GM18520 (cell line): ENCODE data around the gene RPS6KA2.
"Not testable (repeated sequence)": the region's sequence is repeated elsewhere in the genome, so short reads cannot be mapped to it uniquely, and the experiment has no call there.

Experiments used
- ATAC-seq: cut with Tn5 transposase; IDR thresholded peaks from one replicate; pipeline ENCODE4 v1.9.1; 2021; ENCODE audit not compliant: unreplicated experiment

The RPS6KA2 gene

DNA sequence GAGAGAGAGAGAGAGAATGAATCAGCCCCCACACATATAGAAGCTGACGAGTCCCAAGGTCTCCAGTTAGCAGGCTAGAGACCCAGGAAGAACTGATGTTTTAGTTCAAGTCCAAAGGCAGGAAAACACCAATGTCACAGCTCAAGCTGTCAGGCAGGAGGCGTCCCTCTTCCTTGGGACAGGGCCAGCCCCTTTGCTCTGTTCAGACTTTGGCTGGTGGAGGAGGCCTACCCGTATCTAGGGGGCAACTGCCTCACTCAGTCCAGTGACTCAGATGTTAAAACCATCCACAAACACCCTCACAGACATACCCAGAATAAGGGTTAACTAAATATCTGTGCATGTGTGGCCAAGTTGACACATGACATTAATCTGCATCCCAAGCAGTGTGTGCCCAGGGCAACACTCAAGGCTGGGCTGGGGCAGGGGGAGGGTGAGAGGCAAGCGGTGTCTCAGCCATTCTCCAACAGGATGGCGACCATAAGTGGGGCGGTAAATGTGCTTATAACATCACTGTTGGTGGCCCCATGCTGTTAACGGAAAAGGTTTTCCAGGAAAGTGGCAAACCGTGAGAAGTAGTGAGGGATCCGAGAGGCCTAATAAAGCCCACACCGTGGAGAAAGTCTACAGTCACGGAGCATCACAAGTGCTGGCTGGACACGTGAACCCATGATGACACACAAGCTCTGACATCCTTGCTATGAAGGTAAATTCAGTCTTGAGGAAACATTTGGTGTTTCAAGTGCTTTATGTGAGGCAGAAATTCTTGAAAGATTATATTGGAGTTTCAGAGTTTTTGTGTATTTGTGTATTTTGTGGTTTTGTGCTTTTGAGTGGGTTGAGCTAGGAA lies 68.7 kb downstream of the RPS6KA2 start:
- ATAC-seq, result no peak

DNA sequence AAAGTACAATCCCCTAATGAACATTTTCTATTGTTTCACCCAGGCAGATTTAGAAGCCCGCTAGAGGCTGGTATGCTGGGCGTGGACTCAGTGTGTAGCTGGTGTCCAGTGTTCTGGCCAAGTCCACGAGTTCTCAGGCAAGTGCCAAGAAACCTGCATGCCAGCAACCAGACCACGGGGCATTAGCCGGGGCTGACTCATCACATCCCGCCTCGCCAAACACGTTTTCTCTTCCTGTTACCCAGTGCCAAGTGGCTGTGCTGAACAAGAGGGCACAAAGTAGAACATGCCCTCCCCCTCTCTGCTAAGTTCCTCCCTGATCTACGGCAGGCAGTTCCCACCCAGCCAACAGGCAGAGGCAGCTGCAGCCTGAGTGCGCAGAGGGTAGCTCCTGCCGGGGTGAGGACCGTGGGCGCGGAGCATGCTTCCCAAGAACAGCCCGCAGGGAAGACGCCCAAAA lies 70.2 kb downstream of the RPS6KA2 start:
- ATAC-seq, result no peak

DNA sequence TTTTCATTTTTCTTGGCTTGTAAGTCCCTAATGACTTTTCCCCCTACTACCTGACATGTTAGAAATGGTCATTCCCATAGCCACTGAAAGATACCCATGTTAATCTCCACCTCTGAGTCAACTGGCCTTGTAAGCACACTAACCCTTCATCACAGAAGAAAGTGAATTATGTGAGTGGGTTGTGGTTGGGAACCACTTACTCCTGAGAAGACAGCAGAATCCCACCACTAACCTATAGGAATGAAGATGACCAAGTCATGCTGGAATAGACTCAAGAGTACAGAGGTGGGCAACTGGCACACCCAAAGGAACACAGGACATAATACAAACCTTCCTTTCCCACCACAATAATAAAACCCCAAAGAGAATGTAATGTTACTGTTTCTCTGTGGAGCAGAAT lies 70.7 kb downstream of the RPS6KA2 start:
- ATAC-seq, result no peak

DNA sequence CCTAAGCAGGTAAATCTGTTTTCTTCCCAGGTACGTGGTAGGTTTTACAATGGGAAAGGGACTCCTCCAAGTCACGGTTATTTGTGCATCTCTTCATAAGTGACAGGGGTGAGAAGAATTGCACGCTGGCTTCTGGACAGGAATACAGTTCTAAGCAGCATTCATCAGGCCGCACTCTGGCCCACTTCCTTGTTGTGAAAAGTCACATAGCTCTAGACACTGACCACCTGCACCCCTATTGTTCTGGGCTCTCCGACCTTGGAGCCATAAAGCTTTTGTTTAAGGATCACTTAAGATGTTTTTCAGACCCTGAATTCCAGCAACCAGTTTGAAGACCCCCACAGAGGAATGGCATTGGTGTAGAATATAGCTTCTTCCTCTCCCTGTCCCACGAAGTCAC lies 72.0 kb downstream of the RPS6KA2 start:
- no peak for ATAC-seq

DNA sequence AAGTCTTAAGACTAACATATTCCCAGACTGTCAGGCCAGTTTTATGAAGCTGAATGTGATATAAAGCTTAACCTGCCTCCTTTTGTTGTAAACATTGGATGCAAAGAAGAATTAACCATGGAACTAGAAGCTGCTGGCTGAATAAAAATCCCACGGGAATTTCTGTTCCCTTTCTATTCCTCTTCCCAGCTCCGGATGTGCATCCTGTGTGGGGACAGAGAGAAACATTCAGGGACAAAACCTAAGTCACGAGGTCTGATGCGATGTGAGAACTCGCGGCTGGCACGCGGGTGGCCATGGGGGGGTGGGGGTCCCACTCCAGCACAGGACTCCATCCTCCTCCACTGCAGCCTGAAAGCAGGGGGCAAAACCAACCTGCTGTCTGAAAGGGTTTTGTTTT lies 72.7 kb downstream of the RPS6KA2 start:
- ATAC-seq, result no peak

DNA sequence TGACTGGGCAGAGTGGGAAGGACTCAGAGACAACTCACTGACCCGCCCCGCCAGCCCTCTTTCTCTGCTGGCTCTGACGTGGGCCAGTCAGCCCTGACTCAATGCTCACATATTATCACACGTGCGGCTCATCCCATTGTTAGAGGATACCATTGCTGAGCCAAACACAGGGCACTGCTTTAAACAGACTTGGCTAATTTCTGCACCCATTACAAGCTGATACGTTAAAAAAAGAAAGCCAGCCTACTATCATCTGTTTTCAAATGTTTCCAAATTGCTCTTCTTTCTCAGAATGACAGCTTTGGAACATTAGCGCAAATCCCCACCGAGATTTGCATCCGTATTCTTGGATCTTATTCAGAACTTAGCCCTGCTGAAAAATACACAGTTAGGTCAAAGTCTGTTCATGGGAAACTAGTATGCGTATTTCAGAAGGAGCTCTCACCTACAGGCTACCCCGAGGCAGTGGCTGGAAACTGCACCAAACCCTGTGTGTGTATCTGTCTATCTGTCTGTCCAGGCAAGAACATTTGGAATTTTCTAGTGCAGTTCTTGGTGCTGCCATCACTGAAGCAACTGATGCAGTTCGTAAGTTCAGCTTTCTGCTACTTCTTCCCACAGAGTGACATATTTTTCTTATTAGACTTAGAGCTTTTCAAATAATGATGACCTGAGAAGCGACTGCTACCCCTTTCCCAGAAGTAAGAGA lies 73.3 kb downstream of the RPS6KA2 start:
- ATAC-seq, result no peak

DNA sequence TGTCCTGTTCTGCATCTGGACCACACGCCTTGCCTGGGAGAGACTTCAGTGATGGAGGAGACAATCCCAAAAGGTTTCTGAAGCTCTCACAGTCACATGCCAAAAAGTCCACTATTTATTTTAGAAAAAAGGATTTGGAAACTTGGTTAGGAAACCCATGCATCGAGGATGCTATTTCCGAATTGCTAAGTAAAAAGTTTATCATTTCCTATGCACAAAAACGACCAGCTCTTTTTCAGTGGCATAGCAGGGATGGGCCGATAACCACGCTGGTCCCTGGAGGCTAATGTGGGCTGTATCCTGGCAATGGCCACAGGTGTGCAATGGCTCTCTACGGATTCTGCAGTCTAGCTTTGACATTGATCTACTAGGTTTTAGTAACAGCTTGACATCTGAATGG lies 74.5 kb downstream of the RPS6KA2 start:
- no peak for ATAC-seq

DNA sequence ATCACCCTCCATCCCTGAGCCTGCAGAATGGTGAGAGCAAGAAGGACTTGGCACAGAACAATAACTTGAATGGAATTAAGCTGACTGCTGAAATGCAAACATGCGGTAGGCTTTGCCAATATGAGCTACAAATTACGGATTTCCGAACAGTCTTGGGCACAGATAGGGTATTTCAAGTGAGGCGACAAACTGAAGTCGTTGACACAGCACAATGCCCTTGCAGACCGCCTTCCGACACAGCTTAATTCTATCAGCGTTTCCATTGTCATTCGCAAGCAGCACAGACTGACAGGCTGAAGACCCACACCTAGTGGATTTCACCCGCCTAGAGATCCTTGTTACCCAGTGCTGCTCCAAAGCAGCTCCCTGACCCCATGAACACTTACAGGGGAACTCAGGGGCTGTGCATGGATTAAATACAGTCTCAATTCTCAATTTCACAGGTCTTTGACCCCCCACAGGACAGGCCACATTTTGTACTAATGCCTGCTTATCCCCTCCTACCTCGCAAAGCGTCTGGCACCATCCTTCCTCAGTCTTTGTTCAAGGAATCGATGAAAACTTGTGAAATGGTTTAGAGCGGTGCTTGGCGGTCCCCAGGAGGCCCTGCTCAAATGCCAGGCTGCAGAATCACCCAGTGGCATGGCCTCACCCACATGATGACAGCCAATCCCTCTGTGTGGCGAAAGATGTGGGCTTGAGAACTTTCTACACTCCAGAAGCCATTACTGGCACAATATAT lies 75.1 kb downstream of the RPS6KA2 start:
- no peak for ATAC-seq

DNA sequence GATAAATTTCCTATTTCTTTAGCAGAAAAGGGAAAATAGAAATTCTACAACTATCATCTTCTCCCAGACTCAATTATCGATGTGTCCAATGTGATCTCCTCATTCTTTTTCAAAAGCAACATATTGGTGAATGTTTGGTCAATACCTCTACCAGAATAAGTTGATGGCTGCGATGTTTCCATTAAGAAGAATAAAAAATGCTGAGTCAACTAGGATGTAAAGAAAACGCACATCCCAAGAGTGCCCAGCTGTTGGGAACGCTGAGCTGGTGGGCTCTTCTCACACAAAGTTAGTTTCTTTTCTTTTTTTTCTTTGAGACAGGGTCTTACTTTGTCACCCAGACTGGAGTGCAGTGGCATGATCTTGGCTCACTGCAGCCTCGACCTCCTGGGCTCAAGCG lies 80.4 kb downstream of the RPS6KA2 start:
- no peak for ATAC-seq

DNA sequence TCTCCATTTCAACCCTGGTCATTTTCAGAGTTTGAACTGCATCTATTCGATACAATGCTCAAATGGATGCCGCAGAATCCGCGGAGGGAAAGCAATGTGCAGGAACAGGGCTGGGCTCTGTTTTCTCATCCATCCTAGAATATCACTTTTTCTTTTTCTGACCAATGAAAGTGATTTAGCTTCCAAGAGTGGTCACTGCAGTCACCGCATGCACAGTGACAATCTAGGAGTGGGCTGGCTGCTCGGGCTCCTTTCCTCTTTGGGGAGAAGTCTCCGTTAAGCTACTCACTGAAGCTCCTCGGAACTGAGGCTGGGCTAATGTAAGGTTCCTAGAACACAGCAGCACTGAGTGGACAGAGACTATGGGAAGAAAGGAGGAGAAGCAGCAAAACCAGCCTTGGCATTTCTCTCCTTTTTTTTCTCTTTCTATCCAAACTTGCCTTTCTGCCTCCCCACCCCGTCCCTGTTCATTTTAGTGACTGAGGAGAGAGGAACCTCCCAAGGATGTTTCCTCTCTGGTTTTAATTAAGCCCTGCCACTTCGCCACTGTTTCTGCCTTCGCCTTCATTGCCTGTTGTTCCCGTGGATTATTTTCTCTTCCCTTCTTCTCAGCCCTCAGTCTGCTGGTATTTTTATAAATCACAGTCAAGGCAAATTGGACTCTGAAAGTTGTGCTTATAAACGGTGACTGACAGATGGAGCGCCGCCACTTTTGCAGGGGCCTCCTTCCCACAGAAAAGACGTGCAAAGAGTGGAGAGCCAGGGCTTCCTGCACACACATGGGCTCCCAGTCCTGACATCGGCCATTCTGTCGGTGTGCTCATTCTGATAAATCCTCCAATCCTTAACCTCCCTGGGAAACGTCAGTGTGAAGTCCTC lies 81.7 kb downstream of the RPS6KA2 start:
- ATAC-seq, result no peak

DNA sequence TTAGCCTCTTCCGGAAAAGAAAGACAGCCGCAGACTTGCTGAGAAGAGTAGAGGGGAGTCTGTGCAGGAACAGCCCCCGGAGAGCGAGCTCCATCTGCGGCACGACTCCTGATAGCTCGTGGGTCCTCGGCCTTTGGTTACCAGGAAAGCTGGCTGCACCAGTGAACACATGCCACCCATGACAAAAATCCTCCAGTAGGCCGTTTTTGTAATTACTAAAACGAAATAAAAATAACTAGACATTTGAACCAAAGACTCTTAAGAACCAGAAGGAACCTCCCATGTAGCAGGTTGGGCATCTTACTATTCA lies 82.8 kb downstream of the RPS6KA2 start:
- no peak for ATAC-seq

DNA sequence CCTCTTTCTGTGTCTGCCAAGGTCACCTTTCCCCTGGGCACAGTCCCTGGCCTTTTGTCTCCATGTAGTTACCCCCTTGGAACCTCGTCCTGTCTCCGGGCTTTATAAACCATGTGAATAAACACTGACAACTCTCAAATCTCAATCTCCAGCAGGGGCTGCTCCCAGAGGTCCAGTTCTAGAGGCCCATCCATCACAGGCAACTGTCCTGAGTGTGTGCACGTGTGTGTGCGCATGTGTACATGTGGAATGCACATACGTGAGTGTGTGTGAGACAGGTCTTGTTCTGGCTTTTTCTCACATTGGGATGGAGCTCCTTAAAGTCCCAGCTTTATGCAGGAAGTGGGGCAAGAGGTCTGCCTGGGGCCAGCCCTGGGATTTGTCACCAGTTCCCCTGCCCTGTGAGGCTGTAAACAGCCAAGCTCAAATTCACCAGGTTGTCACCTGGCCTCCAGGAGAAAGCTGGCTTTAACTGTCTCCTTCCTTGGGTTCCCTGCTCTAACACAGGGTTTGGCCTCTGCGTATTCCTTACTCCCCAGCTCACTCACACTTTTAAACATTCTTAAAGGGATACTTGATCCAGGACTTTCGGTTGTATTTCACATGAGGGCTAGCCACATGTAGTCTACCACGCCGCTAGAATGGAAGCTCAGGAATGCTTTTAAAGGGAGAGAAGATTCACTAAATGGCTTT lies 83.3 kb downstream of the RPS6KA2 start:
- ATAC-seq, result no peak

DNA sequence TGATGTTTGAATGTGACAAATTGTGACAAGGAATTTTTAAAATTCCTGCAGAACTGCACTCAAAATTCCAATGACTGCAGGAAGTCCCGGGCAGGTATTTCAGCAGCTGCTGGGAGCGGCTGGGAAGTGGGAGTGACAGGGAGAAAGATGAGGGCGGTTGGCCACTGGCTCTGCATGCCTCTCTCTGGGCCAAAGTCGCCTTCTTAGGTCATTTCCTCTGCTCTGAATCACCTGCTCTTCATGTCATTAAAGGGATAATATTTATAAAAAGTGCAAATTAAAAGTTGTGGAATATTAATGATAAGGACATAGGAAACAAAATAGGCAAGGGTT lies 84.5 kb downstream of the RPS6KA2 start:
- ATAC-seq, result no peak

DNA sequence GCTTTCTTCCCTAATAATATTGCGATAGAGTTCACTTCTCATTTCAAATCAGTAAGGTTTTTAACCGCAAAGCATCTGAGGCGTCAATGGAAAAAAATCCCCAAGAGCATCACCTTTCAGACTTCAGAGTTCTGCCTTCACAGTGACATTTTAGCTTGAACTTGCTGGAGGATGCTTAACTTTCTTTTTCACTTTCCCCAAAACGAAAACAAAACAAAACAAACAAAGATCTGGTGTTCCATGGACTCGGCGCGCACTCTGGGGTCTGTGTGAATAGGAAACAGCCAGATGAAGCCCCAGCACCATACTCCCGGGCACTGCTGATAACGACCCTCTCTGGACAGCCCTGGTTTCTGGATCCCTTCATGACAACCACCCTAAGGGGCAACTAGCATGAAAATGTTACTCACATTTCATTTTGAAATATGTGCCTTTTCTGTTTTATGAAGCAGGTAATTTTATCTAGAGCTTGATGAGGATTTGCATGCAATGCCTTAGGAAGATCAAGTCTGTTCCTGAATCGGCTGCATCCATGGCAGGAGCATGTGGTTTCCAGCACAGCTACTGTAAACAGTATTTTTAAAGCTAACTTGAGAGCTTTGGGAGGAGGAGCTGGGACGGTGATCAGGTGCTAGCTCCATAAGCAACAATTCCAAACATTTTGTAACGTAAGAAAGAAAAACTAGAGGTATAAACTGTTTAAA lies 85.0 kb downstream of the RPS6KA2 start:
- no peak for ATAC-seq

DNA sequence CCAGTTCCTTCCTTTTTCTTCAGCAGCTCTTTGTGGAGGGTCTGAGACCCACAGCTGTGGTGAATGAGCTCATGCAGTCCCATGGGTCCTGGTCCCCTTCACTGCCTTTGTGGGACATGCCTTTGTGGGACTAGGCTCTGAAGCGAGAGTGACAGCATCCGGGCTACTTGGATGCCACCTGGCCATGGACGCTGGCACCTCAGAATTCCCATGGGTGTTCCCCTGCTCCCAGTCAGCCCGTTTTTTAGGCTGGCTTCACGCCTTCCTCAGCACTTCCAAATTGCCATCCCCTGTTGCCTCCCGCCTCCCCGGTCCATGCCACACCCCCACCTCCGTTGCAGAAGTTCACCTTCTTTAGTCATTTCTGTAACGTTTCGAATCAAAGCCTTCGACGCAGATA lies 85.7 kb downstream of the RPS6KA2 start:
- ATAC-seq, result peak; percentile 10

DNA sequence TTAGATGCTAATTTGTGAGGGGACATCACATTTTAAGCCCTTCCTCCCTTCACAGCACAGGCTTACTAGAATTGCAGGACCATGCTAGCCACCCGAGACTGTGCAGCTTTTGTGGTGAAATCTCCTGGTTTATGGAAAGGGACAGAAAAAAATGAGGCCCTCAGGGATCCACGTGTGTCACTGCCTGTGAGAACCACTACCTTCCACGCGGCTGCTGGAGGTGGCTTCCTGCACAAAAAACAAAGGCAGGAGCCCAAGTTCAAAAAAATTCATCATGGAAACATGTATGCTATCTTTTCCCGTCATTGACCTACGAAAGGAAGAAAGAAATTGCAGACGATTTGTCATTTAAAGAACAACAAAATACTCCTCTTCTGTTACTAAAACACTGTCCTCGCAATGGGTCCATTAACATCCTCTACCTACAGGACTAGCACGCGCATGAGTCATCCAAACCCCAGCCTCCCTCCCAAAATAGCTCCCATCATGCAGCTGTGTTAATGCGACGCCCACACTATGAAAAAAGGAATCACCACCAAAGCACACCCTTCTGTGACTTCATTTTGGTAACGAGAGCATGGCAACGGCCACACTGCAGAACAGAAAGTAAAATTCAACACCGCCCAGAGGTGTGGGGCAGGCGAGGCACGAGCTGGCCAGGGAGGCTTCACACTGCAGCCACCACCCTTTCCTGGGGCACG lies 86.3 kb downstream of the RPS6KA2 start:
- ATAC-seq, result peak; percentile 90

DNA sequence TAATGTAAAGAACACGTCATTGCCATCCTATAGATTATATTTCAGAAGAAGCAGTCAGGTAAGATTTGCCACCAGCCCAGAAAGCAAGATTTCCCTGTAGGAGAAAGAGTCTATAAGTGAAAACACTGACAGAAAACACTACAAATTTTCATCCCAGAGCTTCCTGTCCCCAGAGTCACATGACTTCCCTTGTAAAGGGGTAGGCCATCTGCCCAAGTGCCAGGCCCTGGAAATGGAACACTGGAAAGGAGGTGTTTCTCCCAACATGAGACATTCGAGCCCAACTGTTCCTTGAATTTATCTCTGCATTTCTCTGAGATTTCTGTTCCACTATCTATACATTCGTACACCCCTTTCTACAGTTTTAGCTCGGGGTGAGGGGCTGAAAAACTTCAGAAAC lies 87.5 kb downstream of the RPS6KA2 start:
- ATAC-seq, result no peak

DNA sequence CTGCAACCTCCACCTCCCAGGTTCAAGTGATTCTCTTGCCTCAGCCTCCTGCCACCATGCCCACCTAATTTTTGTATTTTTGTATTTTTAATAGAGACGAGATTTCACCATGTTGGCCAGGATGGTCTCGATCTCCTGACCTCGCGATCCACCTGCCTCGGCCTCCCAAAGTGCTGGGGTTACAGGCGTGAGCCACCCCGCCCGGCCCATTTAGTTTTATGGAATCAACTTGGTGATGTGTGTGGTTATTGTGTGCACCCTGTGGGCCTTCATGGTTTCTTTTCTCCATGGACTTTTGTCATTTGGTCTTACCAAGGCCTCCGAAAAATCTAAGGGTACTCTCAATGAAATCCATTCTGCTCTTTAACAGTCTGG lies 88.1 kb downstream of the RPS6KA2 start:
- not testable (repeated sequence) for ATAC-seq

DNA sequence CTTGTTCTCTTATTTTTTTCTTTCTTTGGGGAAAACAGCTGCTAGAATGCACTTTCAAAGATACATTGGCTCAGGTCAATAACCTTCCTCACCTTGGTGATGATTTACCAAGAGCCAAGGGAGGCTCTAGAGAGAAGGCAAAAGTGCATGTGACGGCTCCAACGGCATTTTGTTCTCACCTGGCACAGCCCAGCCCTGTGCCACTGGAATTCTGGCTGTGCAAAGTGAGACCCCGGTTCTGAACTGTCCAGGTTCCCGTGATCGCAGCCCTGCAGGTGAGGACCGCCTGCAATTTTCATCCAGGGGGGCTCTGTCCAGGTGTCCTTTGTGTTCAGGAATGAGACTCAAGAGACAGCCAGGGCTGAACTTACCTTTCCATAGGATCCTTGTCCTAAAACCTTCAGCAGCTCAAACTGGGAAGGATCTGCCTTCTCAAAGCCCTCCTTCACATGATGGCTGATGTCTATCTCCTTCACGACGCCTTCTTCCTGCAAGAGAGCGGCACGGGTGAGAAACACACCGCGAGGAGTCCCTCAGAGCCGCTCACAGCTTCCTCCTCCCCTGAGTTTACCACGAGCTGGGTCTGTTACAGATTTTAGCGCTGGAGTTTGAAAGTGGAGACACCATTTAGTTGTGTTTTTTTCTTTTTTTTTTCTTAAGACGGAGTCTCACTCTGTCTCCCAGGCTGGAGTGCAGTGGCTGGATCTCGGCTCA lies 88.6 kb downstream of the RPS6KA2 start:
- ATAC-seq, result no peak
